ENCODE data around the gene STAT4.

DNA sequence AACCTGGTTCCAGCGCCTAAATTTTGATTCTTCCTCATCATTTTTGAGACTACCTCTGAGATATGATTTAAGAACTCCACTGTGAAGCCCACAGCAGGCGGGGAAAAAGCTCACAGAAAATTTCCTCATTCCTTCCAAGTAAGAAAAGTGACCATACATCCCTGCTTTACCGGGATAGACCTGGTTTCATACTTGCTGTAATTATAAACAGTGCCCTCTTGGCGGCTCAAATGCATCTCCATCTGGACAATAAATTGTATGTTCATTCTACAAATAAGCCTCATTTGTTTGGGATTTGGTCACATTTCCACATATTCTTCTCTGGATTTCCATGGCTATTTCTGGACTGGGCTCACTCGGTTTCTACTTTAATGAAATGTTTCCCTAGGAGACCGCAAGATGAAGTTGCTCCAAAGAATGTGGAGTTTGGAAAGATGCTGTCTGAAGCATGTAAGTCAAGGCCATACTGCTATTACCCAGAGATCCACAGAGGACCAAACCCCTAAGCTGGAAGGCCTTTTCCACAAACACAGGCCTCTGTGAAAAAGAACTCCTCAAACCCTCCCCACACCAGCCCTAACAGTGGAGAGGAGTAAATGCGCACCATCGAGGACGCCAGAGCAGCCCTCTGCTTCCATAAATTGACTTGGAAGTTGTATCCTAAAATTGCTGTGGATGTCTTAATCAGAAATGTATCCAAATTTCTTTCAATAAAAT is 150.7 kb downstream of the STAT4 start:
- TF ChIP-seq, protein P1, sequence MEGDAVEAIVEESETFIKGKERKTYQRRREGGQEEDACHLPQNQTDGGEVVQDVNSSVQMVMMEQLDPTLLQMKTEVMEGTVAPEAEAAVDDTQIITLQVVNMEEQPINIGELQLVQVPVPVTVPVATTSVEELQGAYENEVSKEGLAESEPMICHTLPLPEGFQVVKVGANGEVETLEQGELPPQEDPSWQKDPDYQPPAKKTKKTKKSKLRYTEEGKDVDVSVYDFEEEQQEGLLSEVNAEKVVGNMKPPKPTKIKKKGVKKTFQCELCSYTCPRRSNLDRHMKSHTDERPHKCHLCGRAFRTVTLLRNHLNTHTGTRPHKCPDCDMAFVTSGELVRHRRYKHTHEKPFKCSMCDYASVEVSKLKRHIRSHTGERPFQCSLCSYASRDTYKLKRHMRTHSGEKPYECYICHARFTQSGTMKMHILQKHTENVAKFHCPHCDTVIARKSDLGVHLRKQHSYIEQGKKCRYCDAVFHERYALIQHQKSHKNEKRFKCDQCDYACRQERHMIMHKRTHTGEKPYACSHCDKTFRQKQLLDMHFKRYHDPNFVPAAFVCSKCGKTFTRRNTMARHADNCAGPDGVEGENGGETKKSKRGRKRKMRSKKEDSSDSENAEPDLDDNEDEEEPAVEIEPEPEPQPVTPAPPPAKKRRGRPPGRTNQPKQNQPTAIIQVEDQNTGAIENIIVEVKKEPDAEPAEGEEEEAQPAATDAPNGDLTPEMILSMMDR (IDR thresholded peaks at IDR 0.05) = no peak
- TF ChIP-seq EP300 (IDR thresholded peaks at IDR 0.05) = no peak
